ENCODE measurements around the gene PEX16.

Gene PEX16

GRCh38 chr11:45930951-45931570 is 13.4 kb upstream of the PEX16 start:
- no peak for DNase-seq

GRCh38 chr11:45930031-45930794 is 12.5 kb upstream of the PEX16 start:
- no peak for DNase-seq

GRCh38 chr11:45929486-45930030 is 11.9 kb upstream of the PEX16 start:
- no peak for DNase-seq

GRCh38 chr11:45928535-45929215 is 11.0 kb upstream of the PEX16 start:
- DNase-seq, result no peak

- no peak for DNase-seq
Observed at GRCh38 chr11:45927684-45928413, 10.2 kb upstream of the PEX16 start.

GRCh38 chr11:45927332-45927683 is 9.6 kb upstream of the PEX16 start:
- no peak for DNase-seq

GRCh38 chr11:45926536-45927331 is 9.1 kb upstream of the PEX16 start:
- DNase-seq, result no peak

GRCh38 chr11:45926001-45926401 is 8.3 kb upstream of the PEX16 start:
- no peak for DNase-seq

GRCh38 chr11:45925550-45925949 is 7.9 kb upstream of the PEX16 start:
- no peak for DNase-seq

- DNase-seq, result no peak
Observed at GRCh38 chr11:45924927-45925326, 7.2 kb upstream of the PEX16 start.

- DNase-seq, result no peak
Observed at GRCh38 chr11:45924036-45924915, 6.6 kb upstream of the PEX16 start.

- DNase-seq, result no peak
Observed at GRCh38 chr11:45922425-45923082, 4.9 kb upstream of the PEX16 start, which contains the start of gene LARGE2. LARGE2 (plus strand) TSS chr11:45922656; CDS start chr11:45922883, 227 bp downstream.

GRCh38 chr11:45921561-45922424 is 4.1 kb upstream of the PEX16 start:
- DNase-seq, result no peak

GRCh38 chr11:45920531-45921477 is 3.1 kb upstream of the PEX16 start:
- DNase-seq, result no peak

GRCh38 chr11:45919806-45920530 is 2.3 kb upstream of the PEX16 start:
- no peak for DNase-seq

- no peak for DNase-seq
Observed at GRCh38 chr11:45918962-45919675, 1.4 kb upstream of the PEX16 start.
